HEK293T (cell line): ENCODE results near the gene SAFB.

Source experiments
- FOXA1 ChIP-seq: fragments of 450-650 bp; IDR thresholded peaks from 2 replicates; pipeline ENCODE4 v1.6.1; 2016; ENCODE audit warnings: mild to moderate bottlenecking
- FOXM1 ChIP-seq: fragments of 450-650 bp; IDR thresholded peaks from 2 replicates; pipeline ENCODE4 v1.6.1; 2017; ENCODE audit warnings: mild to moderate bottlenecking, borderline replicate concordance
- L3MBTL2 ChIP-seq: fragments of 450-650 bp; conservative IDR thresholded peaks from 2 replicates; pipeline ENCODE4 v1.6.1; 2016; ENCODE audit warnings: mild to moderate bottlenecking
- SP1 ChIP-seq: fragments of 450-650 bp; IDR thresholded peaks from 2 replicates; pipeline ENCODE4 v1.6.1; 2017
- ZNF384 ChIP-seq: fragments of 450-650 bp; IDR thresholded peaks from 2 replicates; pipeline ENCODE4 v1.6.1; 2016

DNA sequence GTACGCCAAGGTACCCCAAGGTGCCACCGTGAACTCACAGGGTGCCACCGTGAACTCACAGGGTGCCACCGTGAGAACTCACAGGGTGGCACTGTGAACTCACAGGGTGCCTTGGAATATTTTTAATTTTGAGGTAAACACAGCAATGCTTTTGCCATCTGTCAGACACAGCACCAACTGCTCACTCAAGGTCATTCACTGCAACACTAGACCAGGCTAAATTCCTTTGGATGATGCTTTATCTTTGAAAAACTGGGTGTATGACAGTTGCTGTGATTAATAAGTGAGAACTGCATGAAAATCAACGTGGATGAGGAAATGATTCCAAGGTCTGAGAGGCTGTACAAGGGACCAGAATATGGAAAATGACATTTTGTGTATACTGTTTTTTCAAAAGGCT lies 19.3 kb upstream of the SAFB start:
- TF ChIP-seq L3MBTL2: no peak
- TF ChIP-seq FOXA1: no peak
- TF ChIP-seq FOXM1: no peak
- no peak for TF ChIP-seq SP1
- no peak for TF ChIP-seq ZNF384
